Testis (tissue), 3 donors: Measurements from ENCODE around the gene FAM110A. TPM values are rescaled to one million over a fixed set of nuclear protein-coding genes. Genes with fewer than 3 reads are reported as not detected.

Source experiments
- DNase-seq: peaks from one replicate; pipeline ENCODE4 v3.0.0-alpha.2; 2019
- H3K27ac ChIP-seq, 2 donors: fragments of 200-600 bp; sonication (generic); one replicate each; pipeline ENCODE4 v1.5.1; 2019
- H3K27me3 ChIP-seq: fragments of 200-600 bp; sonication (generic); one replicate; pipeline ENCODE4 v1.5.1; 2019
- H3K36me3 ChIP-seq: fragments of 200-600 bp; sonication (generic); one replicate; pipeline ENCODE4 v1.5.1; 2017; ENCODE audit warnings: low read depth; ENCODE audit errors: missing control alignments
- H3K4me1 ChIP-seq: fragments of 200-600 bp; sonication (generic); one replicate; pipeline ENCODE4 v1.5.1; 2019
- H3K4me3 ChIP-seq, 2 donors: fragments of 200-600 bp; sonication (generic); one replicate each; pipeline ENCODE4 v1.5.1; 2017 to 2019
- H3K9me3 ChIP-seq: fragments of 200-600 bp; sonication (generic); one replicate; pipeline ENCODE4 v1.5.1; 2017
- CTCF ChIP-seq, 3 experiments: fragments of 450-650 bp in 2 of 3; fragments of 200-600 bp in 1 of 3; sonication (generic) in 1 of 3; IDR thresholded peaks; one replicate each; pipeline ENCODE4 v1.5.1; 2016 to 2019; ENCODE audit warnings: antibody characterized with exemption in 3 of 3, mild to moderate bottlenecking in 2 of 3, moderate library complexity in 1 of 3
- POLR2A ChIP-seq: fragments of 450-650 bp; IDR thresholded peaks from one replicate; pipeline ENCODE4 v1.6.1; 2017; ENCODE audit warnings: antibody characterized with exemption, mild to moderate bottlenecking, moderate library complexity
- WGBS, 2 donors: methylation state at CpG; one replicate each; pipeline ENCODE4 v1.1.5; 2018; 5-methylcytosine and 5-hydroxymethylcytosine counted together
- intact Hi-C: fragments of 100-400 bp; cut with DNase I; formaldehyde crosslinking; loops from one replicate; pipeline ENCODE4 v1.15.1; 2023; ENCODE audit warnings: low total_unique reads
- polyA plus RNA-seq: library from polyadenylated mRNA; stranded (reverse); fragments of 350-450 nt; fragmentation: Illumina TruSeq; extraction: RNeasy Lipid Tissue Mini Kit (QIAGEN cat#74804); gene quantifications from one replicate; pipeline ENCODE4 v1.2.3, GENCODE V29; 2014; ENCODE audit warnings: low read depth, low replicate concordance; ENCODE audit not compliant: insufficient read depth
- total RNA-seq, 2 donors: library from RNA; depleted of rRNA; stranded (reverse); fragments of >200 nt; gene quantifications; one replicate each; pipeline ENCODE4 v1.2.3, GENCODE V29; 2016

FAM110A gene
- total and polyA plus RNA-seq, 3 donors from 2014 or later: 5.1 to 7.7 (median 5.5) TPM

- intact Hi-C loops: no loop called here
- Histone ChIP-seq H3K27me3 (no peaks in the 10 kb centered on the region), H3K36me3 (no peaks in the 10 kb centered on the region), H3K27ac (no peak overlapping the region), H3K4me3 (no peak overlapping the region), H3K4me1 (no peaks in the 10 kb centered on the region), H3K9me3 (no peaks in the 10 kb centered on the region)
- TF ChIP-seq CTCF (IDR thresholded peaks at IDR 0.05): no peak
- TF ChIP-seq POLR2A: no peak
- DNase-seq: no peak
Measured at GRCh38 chr20:871436-871835, 37.9 kb downstream of the FAM110A start.

GRCh38 chr20:871948-872347 lies 38.4 kb downstream of the FAM110A start:
- TF ChIP-seq POLR2A (no peak), CTCF (IDR thresholded peaks at IDR 0.05) (no peak)
- Histone ChIP-seq H3K27me3 (no peaks in the 10 kb centered on the region), H3K9me3 (no peaks in the 10 kb centered on the region), H3K36me3 (no peaks in the 10 kb centered on the region), H3K27ac (no peak overlapping the region), H3K4me3 (no peak overlapping the region), H3K4me1 (no peaks in the 10 kb centered on the region)
- DNase-seq: no peak
- intact Hi-C loops: no loop called here
- WGBS, 2 donors: 48 to 78% methylated on average over 2 of the region's 2 CpGs

- WGBS, 2 donors: 75 to 77% methylated on average over 19 to 20 of the region's 20 CpGs
- H3K4me3 ChIP-seq: no peak overlapping the region
- no peak for DNase-seq
- H3K36me3 ChIP-seq: no peaks in the 10 kb centered on the region
- H3K27me3 ChIP-seq: no peaks in the 10 kb centered on the region
- intact Hi-C loops: no loop called here
- no peaks in the 10 kb centered on the region for H3K4me1 ChIP-seq
- no peak overlapping the region for H3K27ac ChIP-seq
- no peaks in the 10 kb centered on the region for H3K9me3 ChIP-seq
- TF ChIP-seq CTCF (IDR thresholded peaks at IDR 0.05) (no peak), POLR2A (no peak)
Measured at GRCh38 chr20:872855-873520, 39.5 kb downstream of the FAM110A start.

- intact Hi-C loops: no loop called here
- WGBS, 2 donors: 79 to 87% methylated on average over 10 of the region's 10 CpGs
Measured at GRCh38 chr20:873875-874607, 40.5 kb downstream of the FAM110A start.

More at GRCh38 chr20:873875-874607, 40.5 kb downstream of the FAM110A start:
- DNase-seq: no peak
- Histone ChIP-seq H3K27me3 (no peaks in the 10 kb centered on the region), H3K9me3 (no peaks in the 10 kb centered on the region), H3K4me1 (no peaks in the 10 kb centered on the region), H3K36me3 (no peaks in the 10 kb centered on the region), H3K27ac (no peak overlapping the region), H3K4me3 (no peak overlapping the region)
- TF ChIP-seq POLR2A: no peak
- TF ChIP-seq CTCF (IDR thresholded peaks at IDR 0.05): no peak
